TTC549 (cell line): ENCODE results near the gene UBE2K.
"Not testable (repeated sequence)": the region's sequence is repeated elsewhere in the genome, so short reads cannot be mapped to it uniquely, and the experiment has no call there.

Experiments
- FAIRE-seq: peaks from 2 replicates; lab custom pipeline; 2012; peaks lifted over from hg19 to GRCh38; lab: Jason Lieb, UNC

Gene UBE2K

DNA sequence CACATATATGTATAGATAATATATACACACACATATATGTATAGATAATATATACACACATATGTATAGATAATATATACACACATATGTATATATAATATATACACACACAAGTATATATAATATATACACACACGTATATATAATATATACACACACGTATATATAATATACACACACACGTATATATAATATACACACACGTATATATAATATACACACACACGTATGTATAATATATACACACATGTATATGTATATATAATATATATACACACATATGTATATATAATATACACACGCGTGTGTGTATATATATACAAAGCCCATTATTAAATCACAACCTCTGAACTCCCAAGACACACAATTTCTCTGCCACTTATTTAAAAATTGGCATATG is 8.0 kb upstream of the UBE2K start:
- FAIRE-seq = peak; percentile 79

DNA sequence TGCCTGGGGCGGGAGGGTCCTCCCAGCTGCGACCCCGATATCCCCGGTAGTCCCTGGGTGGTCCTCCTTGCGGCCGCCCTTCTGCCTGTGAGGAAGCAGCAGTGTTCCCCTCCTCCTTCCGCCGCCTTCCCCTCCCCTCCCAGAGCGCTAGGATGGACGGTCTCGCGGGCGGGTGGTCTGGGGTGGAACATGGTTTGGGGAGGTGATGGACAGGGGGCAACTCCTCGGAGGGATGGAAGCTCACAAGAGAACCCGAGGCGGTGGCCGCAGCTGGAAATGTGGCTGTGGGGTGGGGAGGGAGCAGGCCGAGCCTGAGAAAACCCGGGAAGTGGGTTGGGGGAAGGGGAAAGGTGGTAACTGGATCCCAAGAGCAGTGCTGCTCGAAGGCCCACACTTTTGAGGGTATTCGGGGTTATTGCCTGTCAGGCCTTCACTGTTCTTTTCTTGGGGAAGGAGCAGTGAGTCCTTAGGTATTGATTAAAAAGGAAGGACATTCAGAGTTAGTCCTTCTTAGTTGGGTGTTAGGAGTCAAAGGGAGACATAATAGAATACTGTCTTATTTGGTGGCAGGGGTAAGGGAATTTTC is 581 bp downstream of the UBE2K start:
- FAIRE-seq = no peak

DNA sequence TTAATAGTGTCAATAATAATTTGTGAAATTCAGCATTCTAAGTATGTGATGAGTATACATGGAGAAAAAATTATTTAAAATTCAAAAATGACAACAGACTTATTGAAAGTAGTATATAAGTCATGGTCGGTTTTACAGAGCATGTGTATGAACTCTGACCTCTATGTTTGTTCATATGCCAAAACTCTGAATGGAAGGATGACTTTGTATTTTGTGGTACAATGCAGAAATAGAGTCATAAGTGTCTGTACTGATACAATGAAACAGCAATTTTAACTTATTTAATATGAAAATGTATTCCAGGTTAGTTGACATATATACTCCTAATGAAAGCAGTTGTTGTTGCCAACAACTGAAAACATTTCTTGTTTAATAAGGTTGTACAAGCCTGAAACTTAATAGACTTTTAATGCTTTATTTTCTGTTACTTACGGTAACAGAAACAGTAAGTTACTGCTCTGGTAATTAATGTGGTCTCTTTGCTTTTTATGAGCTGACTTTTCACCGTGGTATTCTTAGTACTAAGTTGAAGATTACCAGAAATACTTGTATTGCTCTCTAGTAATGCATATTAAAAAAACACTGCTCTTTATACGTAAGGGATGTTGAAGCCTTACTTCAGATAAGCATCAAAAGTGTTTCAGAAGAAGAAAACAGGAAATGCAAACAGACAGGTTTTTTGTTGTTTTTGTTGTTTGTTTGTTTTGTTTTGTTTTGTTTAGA is 1.9 kb downstream of the UBE2K start:
- FAIRE-seq = no peak

DNA sequence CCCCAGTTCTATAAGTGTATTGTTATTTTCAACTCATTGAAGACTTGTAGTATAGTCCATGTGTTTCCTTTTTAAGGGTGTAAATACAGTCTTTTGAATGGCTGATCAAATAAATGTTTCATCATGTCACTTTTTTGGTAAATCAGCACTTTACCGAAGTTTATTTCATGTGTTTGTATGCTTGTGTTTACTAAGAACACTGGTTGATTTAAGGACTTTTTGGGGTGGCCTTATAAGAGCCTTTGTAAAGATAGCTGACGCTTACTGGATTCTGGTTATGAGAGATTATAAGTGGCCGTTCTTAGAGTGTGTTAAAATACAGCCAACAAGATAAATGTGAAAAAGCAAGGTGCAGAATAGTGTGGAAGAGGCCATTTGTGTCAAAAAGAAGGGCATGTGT is 2.6 kb downstream of the UBE2K start:
- FAIRE-seq = no peak

DNA sequence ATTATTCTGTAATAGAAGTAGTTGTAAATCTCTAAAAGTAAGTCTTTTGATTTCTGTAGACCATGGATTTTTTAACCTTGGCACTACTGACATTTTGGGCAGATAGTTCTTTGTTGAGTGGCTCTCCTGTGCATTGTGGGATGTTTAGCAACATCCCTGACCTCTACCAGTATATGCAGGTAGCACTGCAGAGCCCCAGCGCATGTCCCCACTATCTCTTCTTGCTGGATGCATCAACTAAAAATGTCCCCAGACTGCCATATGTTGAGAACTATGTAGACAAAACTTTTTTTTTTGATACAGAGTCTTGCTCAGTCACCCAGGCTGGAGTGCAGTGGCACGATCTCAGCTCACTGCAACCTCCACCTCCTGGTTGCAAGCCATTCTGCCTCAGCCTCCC is 4.8 kb downstream of the UBE2K start:
- no peak for FAIRE-seq

DNA sequence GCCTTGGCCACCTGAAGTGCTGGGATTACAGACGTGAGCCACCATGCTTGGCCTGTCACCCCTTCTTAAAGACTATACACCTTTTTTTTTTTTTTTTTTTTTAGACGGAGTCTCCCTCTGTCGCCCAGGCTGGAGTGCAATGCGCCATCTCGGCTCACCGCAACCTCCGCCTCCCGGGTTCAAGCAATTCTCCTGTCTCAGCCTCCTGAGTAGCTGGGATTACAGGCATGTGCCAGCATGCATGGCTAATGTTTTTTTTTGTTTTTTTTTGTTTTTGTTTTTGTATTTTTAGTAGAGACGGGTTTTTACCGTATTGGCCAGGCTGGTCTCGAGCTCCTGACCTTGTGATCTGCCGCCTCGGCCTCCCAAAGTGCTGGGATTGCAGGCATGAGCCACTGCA is 6.9 kb downstream of the UBE2K start:
- FAIRE-seq = not testable (repeated sequence)

DNA sequence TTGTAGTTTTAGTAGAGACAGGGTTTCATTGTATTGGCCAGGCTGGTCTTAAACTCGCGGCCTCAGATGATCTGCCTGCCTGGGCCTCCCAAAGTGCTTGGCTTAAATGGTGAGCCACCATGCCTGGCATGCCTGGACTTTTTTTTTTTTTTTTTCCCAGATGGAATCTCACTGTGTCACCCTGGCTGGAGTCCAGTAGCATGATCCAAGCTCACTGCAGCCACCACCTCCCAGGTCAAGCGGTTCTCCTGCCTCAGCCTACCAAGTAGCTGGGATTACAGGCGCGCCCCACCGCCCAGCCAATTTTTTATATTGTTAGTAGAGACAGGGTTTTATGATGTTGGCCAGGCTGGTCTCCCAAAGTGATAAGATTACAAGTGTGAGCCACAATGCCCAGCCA is 8.4 kb downstream of the UBE2K start:
- FAIRE-seq = no peak

DNA sequence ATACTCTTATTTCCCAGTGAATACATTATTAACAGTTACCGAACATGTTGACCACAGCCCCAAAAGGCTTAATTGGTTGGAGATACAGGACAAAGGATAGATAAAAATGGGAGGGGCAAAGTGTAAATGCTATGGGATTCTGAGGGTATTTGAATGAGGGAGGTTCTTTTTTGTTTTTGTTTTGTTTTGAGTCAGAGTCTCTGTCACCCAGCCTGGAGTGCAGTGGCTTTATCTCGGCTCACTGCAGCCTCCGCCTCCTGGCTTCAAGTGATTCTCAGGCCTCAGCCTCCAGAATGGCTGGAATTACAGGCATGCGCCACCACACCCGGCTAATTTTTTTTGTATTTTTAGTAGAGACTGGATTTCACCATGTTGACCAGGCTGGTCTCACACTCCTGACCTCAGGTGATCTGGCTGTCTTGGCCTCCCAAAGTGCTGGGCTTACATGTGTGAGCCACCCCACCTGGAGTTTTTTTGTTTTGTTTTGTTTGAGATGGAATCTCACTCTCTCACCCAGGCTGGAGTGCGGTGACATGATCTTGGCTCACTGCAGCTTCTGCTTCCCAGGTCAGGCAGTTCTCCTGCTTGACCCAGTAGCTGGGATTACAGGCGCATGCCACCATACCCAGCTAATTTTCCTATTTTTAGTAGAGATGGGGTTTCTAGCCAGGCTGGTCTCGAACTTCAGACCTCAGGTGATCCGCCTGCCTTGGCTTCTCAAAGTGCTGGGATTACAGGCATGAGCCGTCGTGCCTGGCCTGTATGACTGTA is 9.0 kb downstream of the UBE2K start:
- no peak for FAIRE-seq

DNA sequence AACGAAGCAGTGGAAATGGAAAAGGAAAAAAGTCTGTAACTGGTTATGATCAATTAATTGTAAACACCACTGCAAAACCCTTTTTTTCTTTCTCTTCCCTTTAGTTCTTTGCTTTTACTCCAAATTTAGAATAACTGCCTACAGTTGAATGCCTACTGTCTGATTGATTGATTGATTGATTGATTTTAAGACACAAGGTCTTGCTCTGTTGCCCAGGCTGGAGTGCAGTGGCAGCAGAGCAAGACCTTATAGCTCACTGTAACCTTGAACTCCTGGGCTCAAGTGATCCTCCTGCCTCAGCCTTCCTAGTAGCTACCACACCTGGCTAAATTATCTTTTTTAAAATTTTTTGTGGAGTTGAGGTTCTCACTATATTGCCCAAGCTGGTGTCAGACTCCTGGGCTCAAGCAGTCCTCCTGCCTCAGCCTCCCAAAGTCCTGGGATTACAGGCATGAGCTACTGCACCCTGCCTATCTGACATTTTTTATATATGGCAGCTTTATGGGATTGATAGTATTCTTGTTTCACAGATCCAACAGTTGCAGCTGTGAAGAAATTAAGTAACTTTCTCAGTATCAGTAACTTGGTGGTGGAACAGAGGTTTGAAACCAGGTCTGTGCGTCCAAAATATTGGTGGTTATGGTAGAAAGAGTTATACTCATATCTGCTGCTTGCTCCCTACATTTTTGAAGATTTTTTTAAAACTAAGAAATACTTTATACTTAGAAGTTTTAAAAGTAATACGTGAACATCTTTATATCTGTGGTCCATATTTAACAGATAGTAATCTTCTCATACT is 12.4 kb downstream of the UBE2K start:
- FAIRE-seq = no peak

DNA sequence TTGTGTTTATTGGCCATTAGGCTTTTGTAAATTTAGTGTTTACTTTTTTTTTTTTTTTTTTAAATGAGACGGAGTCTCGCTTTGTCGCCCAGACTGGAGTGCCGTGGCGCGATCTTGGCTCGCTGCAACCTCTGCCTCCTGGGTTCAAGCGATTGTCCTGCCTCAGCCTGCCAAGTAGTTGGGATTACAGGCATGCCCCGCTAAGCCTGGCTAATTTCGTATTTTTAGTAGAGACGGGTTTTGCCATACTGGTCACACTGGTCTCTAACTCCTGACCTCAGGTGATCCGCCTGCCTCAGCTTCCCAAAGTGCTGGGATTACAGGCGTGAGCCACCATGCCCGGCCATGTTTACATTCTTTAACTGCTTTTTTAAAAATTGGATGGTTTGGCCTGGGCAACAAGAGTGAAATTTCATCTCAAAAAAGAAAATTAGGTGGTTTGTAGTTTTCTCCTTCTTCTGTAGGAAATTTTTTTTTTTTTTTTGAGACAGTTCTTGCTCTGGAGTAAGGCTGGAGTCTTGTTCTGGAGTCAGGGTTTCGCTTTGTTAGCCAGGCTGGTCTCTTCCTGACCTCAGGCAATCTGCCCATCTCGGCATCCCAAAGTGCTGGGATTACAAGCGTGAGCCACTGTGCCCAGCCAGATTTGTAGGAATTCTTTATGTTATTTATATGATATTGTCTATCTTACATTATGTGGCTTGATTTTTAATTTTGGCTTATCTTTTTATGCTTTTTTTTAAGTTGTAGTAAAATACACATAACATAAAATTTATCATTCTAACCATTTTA is 15.1 kb downstream of the UBE2K start:
- no peak for FAIRE-seq

DNA sequence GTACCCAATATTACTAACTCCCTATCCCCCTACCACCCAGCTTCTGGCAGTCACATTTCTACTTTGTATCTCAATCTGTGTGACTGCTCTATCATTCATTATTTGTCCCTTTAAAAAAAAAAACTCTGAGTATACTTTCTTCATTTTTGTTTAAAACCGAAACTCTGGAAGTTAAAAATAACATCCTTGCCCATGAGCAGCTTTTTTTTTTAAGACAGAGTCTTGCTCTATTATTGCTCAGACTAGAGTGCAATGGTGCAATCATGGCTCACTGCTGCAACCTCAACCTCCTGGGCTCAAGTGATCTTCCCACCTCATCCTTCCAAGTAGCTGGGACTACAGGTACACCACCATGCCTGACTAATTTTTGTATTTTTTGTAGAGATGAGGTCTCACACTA is 15.8 kb downstream of the UBE2K start:
- FAIRE-seq = no peak

DNA sequence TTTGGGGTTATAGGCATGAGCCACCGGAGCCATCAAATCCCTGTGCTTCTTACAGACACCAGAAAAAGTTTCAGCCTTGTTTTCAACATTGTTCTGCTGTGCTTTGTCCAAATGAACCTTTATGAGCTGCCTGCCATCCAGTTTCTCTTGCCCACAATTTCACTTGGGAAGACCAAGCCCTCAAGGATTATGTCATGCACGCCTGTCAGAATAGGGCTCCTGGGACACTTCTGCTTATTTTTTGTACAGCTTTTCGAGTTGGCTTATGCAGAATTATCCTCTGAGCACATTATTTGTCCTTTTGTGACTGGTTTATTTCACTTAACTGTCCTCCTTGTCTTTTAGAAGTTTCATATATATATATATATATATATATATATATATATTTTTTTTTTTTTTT is 16.2 kb downstream of the UBE2K start:
- FAIRE-seq = no peak

DNA sequence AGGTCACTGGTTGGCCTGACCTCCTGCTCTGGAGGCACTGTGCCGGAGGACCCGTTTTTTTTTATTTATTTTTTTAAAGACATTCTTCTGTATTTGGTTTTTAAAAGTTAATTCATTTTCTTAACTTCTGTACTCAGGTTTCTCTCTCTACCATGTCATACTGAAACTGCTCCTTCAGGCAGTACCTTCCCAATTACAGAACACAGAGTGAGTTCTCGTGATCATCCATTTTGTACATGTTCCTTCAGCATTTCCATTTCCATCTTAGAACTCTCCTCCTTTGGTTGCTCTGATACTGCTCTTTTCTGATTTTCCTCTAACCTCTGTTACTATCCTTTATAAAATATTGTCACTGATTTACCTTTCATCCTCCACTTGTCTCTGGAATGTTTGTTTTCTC is 17.9 kb downstream of the UBE2K start:
- FAIRE-seq = no peak

DNA sequence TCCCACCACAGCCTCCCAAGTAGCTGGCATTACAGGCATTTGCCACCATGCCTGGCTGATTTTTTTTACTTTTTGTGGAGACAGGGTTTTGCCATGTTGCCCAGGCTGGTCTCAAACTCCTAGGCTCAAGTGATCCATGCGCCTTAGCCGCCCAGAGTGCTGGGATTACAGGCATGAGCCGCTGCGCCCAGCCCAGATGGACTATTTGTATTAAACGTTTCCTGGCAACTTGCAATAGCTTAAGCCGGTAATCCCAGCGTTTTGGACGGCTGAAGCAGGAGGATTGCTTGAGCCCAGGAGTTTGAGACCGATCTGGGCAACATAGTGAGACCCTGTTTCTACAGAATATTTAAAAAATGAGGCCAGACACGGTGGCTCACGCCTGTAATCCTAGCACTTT is 18.4 kb downstream of the UBE2K start:
- no peak for FAIRE-seq

DNA sequence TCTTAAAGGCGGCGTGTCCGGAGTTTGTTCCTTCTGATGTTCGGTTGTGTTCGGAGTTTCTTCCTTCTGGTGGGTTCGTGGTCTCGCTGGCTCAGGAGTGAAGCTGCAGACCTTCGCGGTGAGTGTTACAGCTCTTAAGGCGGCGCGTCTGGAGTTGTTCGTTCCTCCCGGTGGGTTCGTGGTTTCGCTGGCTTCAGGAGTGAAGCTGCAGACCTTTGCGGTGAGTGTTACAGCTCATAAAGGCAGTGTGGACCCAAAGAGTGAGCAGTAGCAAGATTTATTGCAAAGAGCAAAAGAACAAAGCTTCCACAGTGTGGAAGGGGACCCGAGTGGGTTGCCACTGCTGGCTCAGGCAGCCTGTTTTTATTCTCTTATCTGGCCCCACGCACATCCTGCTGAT is 19.8 kb downstream of the UBE2K start:
- not testable (repeated sequence) for FAIRE-seq

DNA sequence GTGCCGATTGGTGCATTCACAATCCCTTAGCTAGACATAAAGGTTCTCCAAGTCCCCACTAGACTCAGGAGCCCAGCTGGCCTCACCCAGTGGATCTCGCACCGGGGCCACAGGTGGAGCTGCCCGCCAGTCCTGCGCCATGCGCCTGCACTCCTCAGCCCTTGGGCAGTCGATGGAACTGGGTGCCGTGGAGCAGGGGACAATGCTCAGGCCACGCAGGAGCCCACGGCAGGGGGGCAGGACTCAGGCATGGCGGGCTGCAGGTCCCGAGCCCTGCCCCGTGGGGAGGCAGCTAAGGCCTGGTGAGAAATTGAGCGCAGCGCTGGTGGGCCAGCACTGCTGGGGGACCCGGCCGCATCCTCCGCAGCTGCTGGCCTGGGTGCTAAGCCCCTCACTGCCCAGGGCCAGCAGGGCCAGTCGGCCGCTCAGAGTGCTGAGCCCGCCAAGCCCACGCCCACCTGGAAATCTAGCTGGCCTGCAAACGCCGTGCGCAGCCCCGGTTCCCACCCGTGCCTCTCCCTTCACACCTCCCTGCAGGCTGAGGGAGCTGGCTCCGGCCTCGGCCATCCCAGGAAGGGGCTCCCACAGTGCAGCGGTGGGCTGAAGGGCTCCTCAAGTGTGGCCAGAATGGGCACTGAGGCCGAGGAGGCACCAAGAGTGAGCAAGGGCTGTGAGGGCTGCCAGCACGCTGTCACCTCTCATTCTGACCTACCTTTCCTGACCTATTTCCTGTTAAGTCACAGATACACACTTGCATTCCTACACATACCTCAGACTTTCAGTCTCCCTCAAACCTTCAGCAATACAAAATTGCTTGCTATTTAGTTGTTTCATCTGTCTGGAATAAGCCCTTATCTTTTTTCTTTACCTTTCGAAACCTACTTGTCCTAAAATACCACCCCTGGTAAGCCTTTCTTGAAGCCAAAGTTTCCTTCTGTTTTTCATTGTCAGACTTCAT is 20.7 kb downstream of the UBE2K start:
- FAIRE-seq = no peak

DNA sequence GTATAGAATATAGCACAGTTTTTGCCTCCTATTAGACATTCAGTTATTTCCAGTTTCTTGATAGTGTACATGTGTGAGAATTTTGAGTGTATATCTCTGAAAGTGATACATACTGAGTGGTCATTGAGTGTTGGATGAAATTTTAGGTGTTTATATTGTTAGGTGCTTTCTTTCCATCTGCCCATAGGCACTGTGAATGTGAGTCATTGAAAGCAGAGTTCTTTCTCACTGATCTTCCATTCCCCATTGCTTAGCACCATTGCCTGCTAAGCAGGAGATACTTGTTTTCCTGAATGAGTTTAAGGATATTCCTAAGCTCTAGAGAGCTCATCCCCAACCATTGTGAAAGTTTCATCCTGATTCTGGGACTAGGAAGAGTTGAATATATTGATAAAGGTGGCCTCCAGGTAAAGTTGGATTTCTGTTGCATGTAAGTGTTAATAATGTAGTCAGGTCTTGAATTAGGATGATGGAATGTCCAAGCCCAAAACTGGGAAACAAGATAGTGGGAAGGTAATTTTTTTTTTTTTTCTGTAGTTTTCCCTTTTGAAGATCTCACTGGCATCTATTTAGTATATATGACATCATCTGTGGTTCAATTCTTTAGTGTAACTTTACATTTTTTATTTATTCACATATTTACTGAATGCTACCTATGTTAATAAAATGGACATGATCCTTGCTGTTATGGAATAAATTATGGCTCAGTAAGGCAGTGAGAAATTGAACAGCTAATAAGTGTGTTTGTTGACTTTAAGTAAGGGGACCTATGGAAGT is 22.1 kb downstream of the UBE2K start:
- no peak for FAIRE-seq

DNA sequence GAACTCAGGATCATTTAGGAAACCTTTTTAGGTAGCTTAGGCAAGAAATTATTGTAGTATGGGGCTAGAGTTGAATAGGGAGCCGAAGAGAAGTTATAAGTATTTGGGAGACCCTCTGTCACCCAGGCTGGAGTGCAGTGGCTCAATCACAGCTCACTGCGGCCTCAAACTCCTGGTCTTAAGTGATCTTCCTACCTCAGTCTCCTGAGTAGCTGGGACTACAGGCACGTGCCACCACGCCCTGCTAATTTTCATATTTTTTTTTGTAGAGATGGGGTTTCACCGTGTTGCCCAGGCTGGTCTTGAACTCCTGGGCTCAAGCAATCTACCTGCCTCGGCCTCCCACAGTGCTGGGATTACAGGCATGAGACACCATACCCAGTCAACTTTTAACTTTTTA is 23.3 kb downstream of the UBE2K start:
- FAIRE-seq = not testable (repeated sequence)

DNA sequence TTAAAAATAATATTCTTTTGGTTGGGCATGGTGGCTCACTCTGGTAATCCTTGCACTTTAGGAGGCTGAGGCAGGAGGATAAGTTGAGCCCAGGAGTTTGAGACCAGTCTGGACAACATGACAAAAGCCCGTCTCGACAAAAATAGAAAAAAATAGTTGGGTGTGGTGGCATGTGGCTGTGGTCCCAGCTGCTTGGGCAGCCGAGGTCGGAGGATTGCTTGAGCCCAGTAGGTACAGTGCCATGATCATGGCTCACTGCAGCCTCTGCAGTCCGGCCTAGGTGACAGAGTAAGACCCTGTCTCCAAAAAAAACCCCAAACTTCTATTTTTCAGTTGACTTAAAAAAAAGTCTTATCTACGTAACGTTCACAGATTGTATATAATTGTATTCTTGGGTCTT is 23.9 kb downstream of the UBE2K start:
- FAIRE-seq = no peak

DNA sequence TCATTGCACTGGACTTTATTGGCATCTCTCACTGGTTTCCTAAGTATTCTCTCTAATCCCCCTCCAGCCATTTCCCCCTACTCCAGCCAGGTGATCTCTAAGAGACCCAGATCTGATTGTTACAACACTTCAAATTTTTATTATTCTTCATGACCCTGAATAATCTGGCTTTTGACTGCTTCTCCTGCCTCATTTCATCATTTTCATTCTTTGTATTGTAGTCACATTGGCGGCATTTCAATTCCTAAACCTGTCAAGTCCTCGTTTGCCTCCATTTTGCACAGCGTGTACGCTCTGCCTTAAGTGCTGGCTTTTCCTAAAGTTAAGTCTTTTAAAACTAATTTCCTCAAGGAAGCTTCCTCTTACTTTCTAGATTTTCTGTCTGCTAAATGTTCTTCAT is 31.6 kb downstream of the UBE2K start:
- no peak for FAIRE-seq
